ENCODE results near the gene PLXNA4. TPM values are rescaled to one million over a fixed set of nuclear protein-coding genes. Genes with fewer than 3 reads are reported as not detected.

PLXNA4 gene
- total and polyA plus RNA-seq, 2 experiments from 2014 or later, result 0.08 to 0.80 TPM

- TF ChIP-seq, protein P1, sequence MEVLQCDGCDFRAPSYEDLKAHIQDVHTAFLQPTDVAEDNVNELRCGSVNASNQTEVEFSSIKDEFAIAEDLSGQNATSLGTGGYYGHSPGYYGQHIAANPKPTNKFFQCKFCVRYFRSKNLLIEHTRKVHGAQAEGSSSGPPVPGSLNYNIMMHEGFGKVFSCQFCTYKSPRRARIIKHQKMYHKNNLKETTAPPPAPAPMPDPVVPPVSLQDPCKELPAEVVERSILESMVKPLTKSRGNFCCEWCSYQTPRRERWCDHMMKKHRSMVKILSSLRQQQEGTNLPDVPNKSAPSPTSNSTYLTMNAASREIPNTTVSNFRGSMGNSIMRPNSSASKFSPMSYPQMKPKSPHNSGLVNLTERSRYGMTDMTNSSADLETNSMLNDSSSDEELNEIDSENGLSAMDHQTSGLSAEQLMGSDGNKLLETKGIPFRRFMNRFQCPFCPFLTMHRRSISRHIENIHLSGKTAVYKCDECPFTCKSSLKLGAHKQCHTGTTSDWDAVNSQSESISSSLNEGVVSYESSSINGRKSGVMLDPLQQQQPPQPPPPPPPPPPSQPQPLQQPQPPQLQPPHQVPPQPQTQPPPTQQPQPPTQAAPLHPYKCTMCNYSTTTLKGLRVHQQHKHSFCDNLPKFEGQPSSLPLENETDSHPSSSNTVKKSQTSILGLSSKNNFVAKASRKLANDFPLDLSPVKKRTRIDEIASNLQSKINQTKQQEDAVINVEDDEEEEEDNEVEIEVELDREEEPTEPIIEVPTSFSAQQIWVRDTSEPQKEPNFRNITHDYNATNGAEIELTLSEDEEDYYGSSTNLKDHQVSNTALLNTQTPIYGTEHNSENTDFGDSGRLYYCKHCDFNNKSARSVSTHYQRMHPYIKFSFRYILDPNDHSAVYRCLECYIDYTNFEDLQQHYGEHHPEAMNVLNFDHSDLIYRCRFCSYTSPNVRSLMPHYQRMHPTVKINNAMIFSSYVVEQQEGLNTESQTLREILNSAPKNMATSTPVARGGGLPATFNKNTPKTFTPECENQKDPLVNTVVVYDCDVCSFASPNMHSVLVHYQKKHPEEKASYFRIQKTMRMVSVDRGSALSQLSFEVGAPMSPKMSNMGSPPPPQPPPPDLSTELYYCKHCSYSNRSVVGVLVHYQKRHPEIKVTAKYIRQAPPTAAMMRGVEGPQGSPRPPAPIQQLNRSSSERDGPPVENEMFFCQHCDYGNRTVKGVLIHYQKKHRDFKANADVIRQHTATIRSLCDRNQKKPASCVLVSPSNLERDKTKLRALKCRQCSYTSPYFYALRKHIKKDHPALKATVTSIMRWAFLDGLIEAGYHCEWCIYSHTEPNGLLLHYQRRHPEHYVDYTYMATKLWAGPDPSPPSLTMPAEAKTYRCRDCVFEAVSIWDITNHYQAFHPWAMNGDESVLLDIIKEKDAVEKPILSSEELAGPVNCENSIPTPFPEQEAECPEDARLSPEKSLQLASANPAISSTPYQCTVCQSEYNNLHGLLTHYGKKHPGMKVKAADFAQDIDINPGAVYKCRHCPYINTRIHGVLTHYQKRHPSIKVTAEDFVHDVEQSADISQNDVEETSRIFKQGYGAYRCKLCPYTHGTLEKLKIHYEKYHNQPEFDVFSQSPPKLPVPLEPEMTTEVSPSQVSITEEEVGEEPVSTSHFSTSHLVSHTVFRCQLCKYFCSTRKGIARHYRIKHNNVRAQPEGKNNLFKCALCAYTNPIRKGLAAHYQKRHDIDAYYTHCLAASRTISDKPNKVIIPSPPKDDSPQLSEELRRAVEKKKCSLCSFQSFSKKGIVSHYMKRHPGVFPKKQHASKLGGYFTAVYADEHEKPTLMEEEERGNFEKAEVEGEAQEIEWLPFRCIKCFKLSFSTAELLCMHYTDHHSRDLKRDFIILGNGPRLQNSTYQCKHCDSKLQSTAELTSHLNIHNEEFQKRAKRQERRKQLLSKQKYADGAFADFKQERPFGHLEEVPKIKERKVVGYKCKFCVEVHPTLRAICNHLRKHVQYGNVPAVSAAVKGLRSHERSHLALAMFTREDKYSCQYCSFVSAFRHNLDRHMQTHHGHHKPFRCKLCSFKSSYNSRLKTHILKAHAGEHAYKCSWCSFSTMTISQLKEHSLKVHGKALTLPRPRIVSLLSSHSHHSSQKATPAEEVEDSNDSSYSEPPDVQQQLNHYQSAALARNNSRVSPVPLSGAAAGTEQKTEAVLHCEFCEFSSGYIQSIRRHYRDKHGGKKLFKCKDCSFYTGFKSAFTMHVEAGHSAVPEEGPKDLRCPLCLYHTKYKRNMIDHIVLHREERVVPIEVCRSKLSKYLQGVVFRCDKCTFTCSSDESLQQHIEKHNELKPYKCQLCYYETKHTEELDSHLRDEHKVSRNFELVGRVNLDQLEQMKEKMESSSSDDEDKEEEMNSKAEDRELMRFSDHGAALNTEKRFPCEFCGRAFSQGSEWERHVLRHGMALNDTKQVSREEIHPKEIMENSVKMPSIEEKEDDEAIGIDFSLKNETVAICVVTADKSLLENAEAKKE (CRISPR knock-in tag; IDR thresholded peaks at IDR 0.05), result no peak
- no peak for TF ChIP-seq EZH2 (IDR thresholded peaks at IDR 0.05; ENCODE audit: low read depth, unreplicated experiment)
- TF ChIP-seq POLR2AphosphoS5 (IDR thresholded peaks at IDR 0.05; ENCODE audit: low read depth), result no peak
- no peak for TF ChIP-seq CREB1 (CRISPR knock-in tag; IDR thresholded peaks at IDR 0.05; ENCODE audit: low read depth)
- no peak for TF ChIP-seq ZNF331 (CRISPR knock-in tag; IDR thresholded peaks at IDR 0.05; ENCODE audit: low read depth)
- TF ChIP-seq EZH2phosphoT487 (IDR thresholded peaks at IDR 0.05; ENCODE audit: unreplicated experiment), result no peak
- TF ChIP-seq JUNB (IDR thresholded peaks at IDR 0.05; ENCODE audit: unreplicated experiment), result no peak
- TF ChIP-seq, protein P2, sequence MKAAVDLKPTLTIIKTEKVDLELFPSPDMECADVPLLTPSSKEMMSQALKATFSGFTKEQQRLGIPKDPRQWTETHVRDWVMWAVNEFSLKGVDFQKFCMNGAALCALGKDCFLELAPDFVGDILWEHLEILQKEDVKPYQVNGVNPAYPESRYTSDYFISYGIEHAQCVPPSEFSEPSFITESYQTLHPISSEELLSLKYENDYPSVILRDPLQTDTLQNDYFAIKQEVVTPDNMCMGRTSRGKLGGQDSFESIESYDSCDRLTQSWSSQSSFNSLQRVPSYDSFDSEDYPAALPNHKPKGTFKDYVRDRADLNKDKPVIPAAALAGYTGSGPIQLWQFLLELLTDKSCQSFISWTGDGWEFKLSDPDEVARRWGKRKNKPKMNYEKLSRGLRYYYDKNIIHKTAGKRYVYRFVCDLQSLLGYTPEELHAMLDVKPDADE (IDR thresholded peaks at IDR 0.05), result no peak
- no peak for TF ChIP-seq STAT1 (IDR thresholded peaks at IDR 0.05; ENCODE audit: unreplicated experiment)
- TF ChIP-seq REST (IDR thresholded peaks at IDR 0.05; ENCODE audit: unreplicated experiment), result no peak
- TF ChIP-seq ZNF114 (CRISPR knock-in tag; IDR thresholded peaks at IDR 0.05), result no peak
- TF ChIP-seq NANOG (IDR thresholded peaks at IDR 0.05; ENCODE audit: borderline replicate concordance), result no peak
These were observed 300.6 kb downstream of the PLXNA4 start (continued) for GRCh38 chr7:132275416-132276233.

Measured in GM23338 (cell line).